Fibroblast of skin of left quadriceps (primary cell): Measurements from ENCODE around the gene RHOBTB3.

Experiments
- DNase-seq, 2 experiments: peaks; one replicate each; pipeline ENCODE4 v3.0.0-alpha.2; 2013; ENCODE audit warnings: low read depth in 2 of 2

RHOBTB3 gene

GRCh38 chr5:95731571-95732554 lies 727 bp downstream of the RHOBTB3 start:
- DNase-seq: no peak

DNA sequence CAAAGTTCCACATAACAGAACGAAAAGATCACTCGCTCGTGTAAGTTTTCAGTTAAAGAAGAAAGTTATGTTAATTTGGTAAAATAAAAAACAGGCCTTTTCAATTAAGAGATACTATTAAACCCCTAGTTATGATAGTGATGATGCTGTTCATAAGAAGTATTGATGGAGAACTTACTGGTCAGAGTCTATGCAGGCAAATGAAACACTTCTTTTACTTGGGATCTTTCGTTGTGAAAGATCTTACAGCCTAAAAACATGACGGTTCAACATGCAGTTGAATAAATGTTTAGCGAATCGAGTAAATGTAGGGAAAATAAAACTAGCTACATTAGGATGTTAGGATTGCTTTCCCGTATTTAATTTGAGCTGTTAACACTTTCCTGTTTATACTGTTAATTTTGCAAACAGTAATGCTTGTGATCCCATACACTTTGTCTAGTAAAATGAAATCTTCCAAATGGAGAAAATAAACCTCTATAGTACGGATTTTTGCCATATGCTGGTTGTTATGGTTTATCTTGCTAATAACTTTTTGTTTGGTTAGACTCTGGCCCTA lies 2.0 kb downstream of the RHOBTB3 start:
- no peak for DNase-seq

- no peak for DNase-seq
Measured at GRCh38 chr5:95734187-95734586, 3.1 kb downstream of the RHOBTB3 start.

DNA sequence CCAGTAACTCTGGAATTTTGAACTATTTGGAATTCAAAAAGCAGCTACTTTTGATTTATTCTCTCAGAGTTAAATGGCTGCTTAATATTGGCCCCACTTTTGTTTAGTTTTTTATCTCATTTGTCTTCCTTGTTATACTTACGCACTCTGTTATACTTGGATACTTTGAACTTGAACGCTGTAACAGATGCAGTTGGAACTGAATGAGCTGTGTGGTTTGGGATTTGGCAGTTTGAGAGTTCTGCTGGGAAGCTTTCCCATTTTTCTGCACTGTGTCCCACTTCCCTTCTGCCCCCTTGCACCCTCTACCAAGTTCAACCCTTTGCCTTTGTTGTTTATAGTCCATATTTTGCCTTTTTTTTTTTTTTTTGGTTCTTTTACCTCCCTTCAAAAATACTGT lies 3.8 kb downstream of the RHOBTB3 start:
- DNase-seq: no peak

- DNase-seq: no peak
Measured at GRCh38 chr5:95735406-95735805, 4.3 kb downstream of the RHOBTB3 start.

DNA sequence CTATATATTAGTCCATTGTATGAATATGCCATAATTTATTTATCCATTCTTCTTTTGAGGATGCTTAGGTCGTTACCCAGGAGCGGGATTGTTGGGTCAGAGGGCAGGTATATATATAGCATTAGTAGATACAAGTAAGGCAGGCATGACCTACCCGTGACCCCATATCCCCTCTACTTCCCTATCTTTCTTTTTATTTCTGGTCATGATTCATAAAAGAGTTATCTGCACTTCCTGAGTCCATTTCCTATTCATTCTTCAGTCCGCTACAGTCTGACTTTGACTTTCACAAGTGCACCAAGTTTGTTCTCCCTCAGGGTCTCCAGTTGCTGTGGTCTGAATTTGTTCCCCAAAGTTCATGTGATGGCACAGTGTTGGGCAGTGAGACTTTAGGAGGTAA lies 6.9 kb downstream of the RHOBTB3 start:
- no peak for DNase-seq

GRCh38 chr5:95738834-95739233 lies 7.7 kb downstream of the RHOBTB3 start:
- DNase-seq: no peak

GRCh38 chr5:95739857-95740256 lies 8.7 kb downstream of the RHOBTB3 start:
- DNase-seq: no peak

DNA sequence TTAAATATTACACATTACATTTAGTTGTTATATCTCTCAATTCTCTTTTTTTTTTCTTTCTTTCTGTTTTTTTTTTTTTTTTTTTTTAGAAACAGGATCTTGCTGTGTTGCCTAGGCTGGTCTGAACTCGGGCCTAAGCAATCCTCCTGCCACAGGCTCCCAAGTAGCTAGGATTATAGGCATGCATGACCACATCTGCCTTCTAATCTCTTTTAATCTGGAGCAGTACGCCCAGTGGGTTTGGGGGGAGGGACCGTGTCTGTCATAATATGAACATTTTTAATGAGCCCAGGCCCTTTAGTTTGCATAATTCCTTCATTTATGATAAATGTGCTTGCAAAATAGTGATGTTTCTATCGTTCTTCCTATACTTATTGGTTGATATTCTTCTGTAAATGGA lies 10.3 kb downstream of the RHOBTB3 start:
- no peak for DNase-seq

- no peak for DNase-seq
Measured at GRCh38 chr5:95743232-95743631, 12.1 kb downstream of the RHOBTB3 start.

DNA sequence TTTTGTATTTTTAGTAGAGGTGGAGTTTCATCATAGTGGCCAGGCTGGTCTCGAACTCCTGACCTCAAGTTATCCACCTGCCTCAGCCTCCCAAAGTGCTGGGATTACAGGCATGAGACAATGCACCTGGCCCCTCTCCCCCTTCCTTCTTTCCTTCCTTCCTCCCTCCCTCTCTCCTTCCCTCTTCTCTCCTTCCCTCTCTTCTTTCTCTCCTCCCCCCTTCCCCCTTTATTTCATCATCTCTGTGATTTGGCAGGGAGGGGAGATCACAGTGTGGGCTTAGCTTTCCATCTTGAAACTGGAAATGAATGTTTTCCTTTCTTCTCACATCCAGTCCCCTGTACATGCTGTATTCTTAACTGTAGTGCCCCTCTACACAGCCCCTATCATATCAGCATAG lies 12.7 kb downstream of the RHOBTB3 start:
- no peak for DNase-seq

DNA sequence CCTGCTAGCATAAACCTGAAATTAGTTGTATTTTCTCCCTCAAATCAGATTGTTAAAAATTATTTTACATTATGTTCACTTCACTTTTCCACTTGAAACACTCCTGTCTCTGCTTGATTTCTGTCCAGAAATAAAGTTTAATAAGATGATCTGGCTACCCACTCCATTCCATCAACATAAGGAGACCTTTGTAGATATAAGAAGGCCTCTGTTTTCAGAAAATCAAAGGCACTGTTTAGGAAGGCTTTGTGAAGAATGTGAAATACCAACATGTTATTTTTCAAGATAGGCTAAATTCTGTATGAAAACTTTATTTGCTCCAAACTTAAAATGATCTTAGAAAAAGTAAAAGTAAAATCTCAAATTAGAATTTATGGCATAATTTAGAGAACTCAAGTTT lies 15.1 kb downstream of the RHOBTB3 start:
- no peak for DNase-seq

DNA sequence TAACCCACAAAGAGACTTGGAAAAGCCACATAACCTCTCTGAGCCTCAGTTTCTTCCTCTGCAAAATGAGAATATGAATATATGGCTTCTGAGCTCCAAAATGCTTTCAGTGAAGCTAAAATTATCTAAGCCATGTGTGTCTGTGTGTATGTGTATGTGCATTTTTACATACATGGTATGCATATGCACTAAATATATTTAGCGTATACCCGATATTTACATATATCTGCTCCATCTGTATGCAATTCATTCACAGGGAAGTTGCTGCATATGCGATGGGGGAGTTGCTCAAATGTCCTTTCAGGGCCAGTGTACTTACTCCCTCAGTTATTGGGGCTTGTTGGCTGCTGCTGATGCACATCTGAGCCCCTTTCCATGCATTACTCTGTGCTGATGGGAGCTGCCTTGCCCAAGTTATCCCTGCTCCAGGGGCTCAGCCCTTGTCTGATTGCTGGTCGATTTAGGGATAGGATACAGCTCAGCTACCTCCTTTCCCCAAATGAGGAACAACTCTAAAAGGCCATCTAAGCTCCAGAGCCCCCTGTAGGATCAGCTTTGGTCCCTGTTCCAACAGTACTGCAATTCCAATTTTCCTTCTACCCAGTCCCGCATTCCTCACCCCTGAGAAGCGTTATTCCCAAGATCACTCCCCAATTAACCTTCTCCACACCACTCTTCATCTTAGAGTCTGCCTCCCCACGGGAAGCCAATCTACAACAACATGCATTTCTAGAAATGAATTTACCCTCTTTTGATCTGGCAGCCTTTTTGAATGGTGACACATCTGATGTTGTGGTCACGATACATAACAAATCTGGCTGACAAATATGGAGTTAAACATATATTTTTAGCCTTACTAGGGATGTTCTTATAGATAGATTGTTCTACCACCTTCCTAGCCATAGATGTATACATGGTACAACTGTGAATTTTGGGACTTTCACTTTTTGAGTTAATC lies 15.9 kb downstream of the RHOBTB3 start:
- no peak for DNase-seq

DNA sequence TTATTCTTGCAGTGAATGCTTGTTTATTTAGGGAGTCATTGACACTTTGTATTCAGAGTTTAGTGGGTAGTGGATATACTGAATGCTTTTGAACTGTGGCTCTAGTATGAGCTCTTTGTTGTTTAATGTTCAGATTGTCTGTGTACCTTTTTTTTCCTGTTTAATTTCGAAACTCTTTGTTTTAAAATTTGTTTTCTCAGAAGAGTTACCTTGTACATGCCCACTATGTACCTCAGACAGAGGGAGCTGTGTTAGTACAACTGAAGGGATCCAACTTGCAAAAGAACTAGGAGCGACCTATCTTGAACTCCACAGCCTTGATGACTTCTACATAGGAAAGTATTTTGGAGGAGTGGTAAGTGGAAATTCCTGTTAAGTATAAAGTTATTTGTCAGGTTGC lies 17.0 kb downstream of the RHOBTB3 start:
- no peak for DNase-seq

DNA sequence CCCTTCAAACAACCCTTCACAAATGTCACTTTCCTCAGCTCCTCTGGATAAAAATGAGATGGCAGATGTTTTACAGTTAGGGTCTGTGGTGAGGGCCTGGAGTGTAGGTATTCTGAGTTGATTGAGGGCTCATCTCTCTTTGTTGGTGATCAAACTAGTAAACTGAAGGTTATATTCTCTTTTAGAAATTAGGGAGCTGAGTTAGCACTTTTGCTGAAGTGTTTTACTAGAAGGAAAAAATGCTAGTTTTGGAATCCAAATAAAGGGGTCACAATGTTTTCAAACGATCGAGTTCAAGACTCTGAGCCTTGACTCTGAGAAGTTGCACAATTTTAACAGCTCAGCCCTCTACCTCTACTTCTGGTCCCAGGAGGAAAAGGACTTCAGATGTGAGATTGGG lies 23.4 kb downstream of the RHOBTB3 start:
- no peak for DNase-seq

DNA sequence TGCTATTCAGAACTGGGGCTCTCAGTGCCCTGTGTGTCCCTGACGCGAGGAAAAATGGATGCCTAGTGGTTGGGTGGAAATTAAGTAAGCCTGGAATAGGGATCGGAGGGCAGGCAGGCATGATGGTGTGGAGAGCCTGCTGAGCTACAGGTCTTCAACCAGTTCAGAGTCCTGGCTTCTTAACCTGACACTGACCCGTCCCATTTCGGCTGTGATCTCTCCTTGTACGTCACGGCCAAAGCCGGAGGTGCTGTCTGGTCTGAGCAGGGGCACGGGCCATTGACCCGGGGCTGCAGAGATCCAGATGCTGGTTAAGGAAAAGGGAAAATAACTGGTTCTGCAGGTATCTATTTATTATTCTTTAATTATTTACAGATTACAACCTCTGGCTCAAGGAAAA lies 27.9 kb downstream of the RHOBTB3 start:
- no peak for DNase-seq

DNA sequence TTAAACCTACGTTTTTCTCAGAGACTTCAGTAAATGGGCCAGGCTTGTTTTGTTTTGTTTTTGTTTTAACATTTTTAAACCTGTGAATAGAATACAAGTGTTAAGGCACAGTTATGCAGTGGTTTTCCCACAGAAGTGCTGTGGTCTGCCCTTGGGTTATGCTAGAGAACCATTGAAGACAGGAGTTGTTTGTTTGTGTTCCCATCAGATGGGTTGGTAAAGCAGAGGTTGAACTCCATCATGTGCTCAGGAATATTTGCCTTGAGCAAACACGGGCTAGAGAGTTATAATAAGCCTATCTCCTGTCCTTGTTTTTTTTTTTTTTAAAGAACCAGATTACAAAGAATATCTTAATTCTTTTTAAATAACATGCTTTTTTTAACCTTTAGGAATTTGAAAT lies 28.5 kb downstream of the RHOBTB3 start:
- no peak for DNase-seq

DNA sequence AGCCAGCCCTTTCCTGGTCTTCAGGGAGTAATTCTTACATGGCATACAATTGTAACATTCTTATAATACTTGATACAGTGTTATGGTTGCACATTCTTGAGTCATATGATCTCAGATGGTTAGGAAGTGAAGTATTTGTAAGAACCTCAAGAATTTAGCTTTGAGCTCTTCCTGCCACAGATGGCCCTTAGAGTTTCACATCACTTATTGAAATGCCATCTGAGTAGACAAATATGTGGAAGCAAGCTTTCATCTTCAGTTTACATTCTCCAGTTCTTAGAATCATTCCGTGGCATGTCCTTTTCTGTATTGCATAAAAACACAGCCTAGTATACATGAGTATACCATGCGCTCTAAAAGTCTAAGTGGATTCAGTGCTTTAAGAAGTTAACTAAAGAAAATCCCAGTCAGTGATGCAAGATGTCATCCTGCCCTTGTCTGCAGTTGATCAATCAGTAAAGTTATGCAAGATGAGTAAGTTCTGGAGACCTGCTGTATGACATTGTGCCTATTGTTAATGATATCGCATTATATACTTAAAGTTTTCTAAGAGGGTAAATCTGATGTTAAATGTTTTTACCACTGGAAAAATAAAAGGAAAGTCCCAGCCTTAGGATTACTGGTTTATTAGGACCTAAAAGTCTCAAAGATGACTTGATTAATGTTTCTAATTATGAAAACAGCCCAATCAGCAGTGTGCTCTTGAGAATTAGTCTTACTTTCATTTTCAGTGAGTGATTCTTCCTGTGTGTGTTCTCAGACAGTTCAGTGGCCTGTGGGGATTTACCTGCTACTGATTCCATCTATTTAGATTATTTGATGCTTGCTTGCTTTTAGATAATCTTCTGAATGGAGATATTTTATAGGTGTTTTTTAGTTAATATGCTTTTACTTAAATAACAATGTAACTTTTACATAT lies 29.4 kb downstream of the RHOBTB3 start:
- DNase-seq: peak; percentile 97 to 98

GRCh38 chr5:95761771-95762651 lies 30.9 kb downstream of the RHOBTB3 start:
- DNase-seq: peak; percentile 54 to 58

GRCh38 chr5:95762652-95763041 lies 31.5 kb downstream of the RHOBTB3 start:
- no peak for DNase-seq
